ENCODE data around the gene FBXL2. TPM values are rescaled to one million over a fixed set of nuclear protein-coding genes. Genes with fewer than 3 reads are reported as not detected.

Gene FBXL2, protein sequence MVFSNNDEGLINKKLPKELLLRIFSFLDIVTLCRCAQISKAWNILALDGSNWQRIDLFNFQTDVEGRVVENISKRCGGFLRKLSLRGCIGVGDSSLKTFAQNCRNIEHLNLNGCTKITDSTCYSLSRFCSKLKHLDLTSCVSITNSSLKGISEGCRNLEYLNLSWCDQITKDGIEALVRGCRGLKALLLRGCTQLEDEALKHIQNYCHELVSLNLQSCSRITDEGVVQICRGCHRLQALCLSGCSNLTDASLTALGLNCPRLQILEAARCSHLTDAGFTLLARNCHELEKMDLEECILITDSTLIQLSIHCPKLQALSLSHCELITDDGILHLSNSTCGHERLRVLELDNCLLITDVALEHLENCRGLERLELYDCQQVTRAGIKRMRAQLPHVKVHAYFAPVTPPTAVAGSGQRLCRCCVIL
- 10.0 and 11.6 TPM in 2 replicates for total RNA-seq

DNA sequence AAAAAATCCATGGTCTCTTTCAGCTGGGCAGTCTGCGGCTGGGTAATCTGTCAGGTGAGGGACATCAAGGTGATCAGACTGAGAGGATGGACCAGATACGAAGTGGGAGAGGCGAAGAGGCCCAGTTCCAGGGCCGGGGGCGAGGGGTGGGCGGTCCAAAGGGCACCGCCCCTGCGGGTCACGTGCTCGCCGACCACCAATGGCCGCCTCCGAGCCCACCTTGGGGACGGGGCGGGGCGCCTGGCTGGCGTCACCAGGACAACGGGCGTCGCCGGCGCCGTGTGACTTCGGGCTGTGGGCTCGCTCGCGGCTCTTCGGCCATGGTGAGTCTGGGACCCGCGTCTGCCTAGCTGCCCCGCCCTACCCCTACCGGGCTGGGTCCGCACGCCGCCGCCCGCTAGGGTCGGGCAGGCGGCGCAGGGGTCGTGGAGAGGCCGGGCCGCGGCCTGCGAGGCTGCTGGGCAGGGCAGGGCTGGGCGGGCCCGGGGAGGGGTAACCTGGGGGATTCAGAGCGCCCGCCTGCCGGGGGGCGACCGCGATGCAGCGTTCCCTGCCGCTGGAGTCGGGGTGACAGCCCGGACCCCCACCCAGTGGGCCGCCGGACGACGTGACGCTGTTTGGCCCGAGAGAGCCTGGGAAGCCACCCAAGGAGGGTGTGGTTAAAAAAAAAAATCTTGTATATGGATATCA lies at the start of gene FBXL2:
Gene FBXL2 (plus strand): TSS at position 250 of the 690 bp plus-strand sequence. CDS start 71 bp downstream, at position 321.

Other genes with a start within 250 kb of the FBXL2 start
- 58.8 and 79.3 TPM in 2 replicates for gene GLB1, start 180.3 kb upstream of the FBXL2 start, total RNA-seq
- gene TMPPE, start 180.3 kb upstream of the FBXL2 start, total RNA-seq: 4.2 and 5.1 TPM in 2 replicates
- gene CRTAP, start 163.4 kb upstream of the FBXL2 start, total RNA-seq: 110 and 145 TPM in 2 replicates
- gene SUSD5, start 58.6 kb upstream of the FBXL2 start, total RNA-seq: 0.88 and 1.1 TPM in 2 replicates
- gene UBP1, start 163.0 kb downstream of the FBXL2 start, total RNA-seq: 41.4 and 54.9 TPM in 2 replicates

All from airway epithelial cell (primary cell).